ENCODE results near the gene NSD1. TPM values are rescaled to one million over a fixed set of nuclear protein-coding genes. Genes with fewer than 3 reads are reported as not detected.

The NSD1 gene
- total and polyA plus RNA-seq, 7 experiments from 2014 or later = 57.0 to 126 (median 114) TPM

GRCh38 chr5:177124486-177124991, 9.0 kb upstream of the NSD1 start:
- H3K36me3 Mint-ChIP-seq = no peaks in the 10 kb centered on the region
- H3K4me3 Mint-ChIP-seq = no peak overlapping the region
- H3K27me3 Mint-ChIP-seq = no peaks in the 10 kb centered on the region
- peaks cover 16 to 24% (median 20%) of the 10 kb centered on the region in 7 donors for H3K4me1 Mint-ChIP-seq
- POLR2A ChIA-PET = interaction anchor here (1.0 to 2.6 kb wide), 2 partner anchors 8 to 10 kb away, joined by 4 to 9 read pairs; partner anchors contain the start of gene NSD1
- no peaks in the 10 kb centered on the region for H3K27me3 ChIP-seq (ENCODE audit: control insufficient read depth in 2 of 2, insufficient read depth in 2 of 2, low read length in 2 of 2)
- peak overlapping the region in 5 of 9 donors; percentile 22 to 62 (median 48) for H3K27ac Mint-ChIP-seq
- DNase-seq (peak in 2 of 9 donors; percentile 11 to 25), ATAC-seq (peak; percentile 63)
- H3K27ac ChIP-seq (ENCODE audit: low read depth, low read length) = no peak overlapping the region
- CTCF ChIA-PET = interaction anchor here (0.7 kb wide), 1 partner anchor 36 kb away, joined by 3 read pairs; no protein-coding TSS in a partner anchor
- no peaks in the 10 kb centered on the region for H3K36me3 ChIP-seq (ENCODE audit: control insufficient read depth in 2 of 3, insufficient read depth in 3 of 3, low read length in 3 of 3)
- intact Hi-C loops (cut with micrococcal nuclease) = no loop called here
- H3K9me3 ChIP-seq (ENCODE audit: control insufficient read depth in 2 of 3, low read length in 3 of 3) = no peaks in the 10 kb centered on the region
- no peak overlapping the region for H3K4me3 ChIP-seq (ENCODE audit: low read length)
- H3K4me1 ChIP-seq (ENCODE audit: control insufficient read depth in 2 of 2, insufficient read depth in 2 of 2, low read length in 2 of 2) = peaks cover 11 to 16% of the 10 kb centered on the region in 2 donors
- H3K9me3 Mint-ChIP-seq = peaks cover 0 to 4% (median 0%) of the 10 kb centered on the region in 11 donors

GRCh38 chr5:177126771-177127170, 6.8 kb upstream of the NSD1 start:
- H3K4me1 ChIP-seq (ENCODE audit: control insufficient read depth in 2 of 2, insufficient read depth in 2 of 2, low read length in 2 of 2) = peaks cover 11 to 23% of the 10 kb centered on the region in 2 donors
- Mint-ChIP-seq H3K9me3 (peaks cover 0 to 4% (median 0%) of the 10 kb centered on the region in 11 donors), H3K27me3 (no peaks in the 10 kb centered on the region), H3K4me1 (peaks cover 23 to 45% (median 38%) of the 10 kb centered on the region in 7 donors), H3K27ac (peak overlapping the region in 1 of 9 donors; percentile 61), H3K4me3 (no peak overlapping the region), H3K36me3 (no peaks in the 10 kb centered on the region)
- H3K9me3 ChIP-seq (ENCODE audit: control insufficient read depth in 2 of 3, low read length in 3 of 3) = no peaks in the 10 kb centered on the region
- H3K27me3 ChIP-seq (ENCODE audit: control insufficient read depth in 2 of 2, insufficient read depth in 2 of 2, low read length in 2 of 2) = no peaks in the 10 kb centered on the region
- no peak overlapping the region for H3K27ac ChIP-seq (ENCODE audit: low read depth, low read length)
- DNase-seq (no peak), ATAC-seq (no peak)
- intact Hi-C loops (cut with micrococcal nuclease) = no loop called here
- H3K36me3 ChIP-seq (ENCODE audit: control insufficient read depth in 2 of 3, insufficient read depth in 3 of 3, low read length in 3 of 3) = no peaks in the 10 kb centered on the region
- no peak overlapping the region for H3K4me3 ChIP-seq (ENCODE audit: low read length)
- POLR2A ChIA-PET = interaction anchor here (0.6 kb wide), 1 partner anchor 122 kb away, joined by 4 read pairs; no protein-coding TSS in a partner anchor
- CTCF ChIA-PET = no interaction called here

GRCh38 chr5:177128551-177128981, 5.0 kb upstream of the NSD1 start:
- no peaks in the 10 kb centered on the region for H3K27me3 ChIP-seq (ENCODE audit: control insufficient read depth in 2 of 2, insufficient read depth in 2 of 2, low read length in 2 of 2)
- peaks cover 11 to 23% of the 10 kb centered on the region in 2 donors for H3K4me1 ChIP-seq (ENCODE audit: control insufficient read depth in 2 of 2, insufficient read depth in 2 of 2, low read length in 2 of 2)
- H3K4me1 Mint-ChIP-seq = peaks cover 23 to 45% (median 38%) of the 10 kb centered on the region in 7 donors
- peak overlapping the region; percentile 48 to 70 (median 63) for H3K4me3 Mint-ChIP-seq
- ChIA-PET POLR2A (interaction anchor here (0.6 to 1.3 kb wide), 2 partner anchors 9 to 464 kb away, joined by 3 to 5 read pairs; no protein-coding TSS in a partner anchor), CTCF (interaction anchor here (0.8 kb wide), 1 partner anchor 18 kb away, joined by 3 read pairs; no protein-coding TSS in a partner anchor)
- no peaks in the 10 kb centered on the region for H3K27me3 Mint-ChIP-seq
- H3K27ac Mint-ChIP-seq = peak overlapping the region in 8 of 9 donors; percentile 18 to 84 (median 67)
- H3K27ac ChIP-seq (ENCODE audit: low read depth, low read length) = no peak overlapping the region
- ATAC-seq (no peak), DNase-seq (peak in 2 of 9 donors; percentile 8 to 22)
- no peaks in the 10 kb centered on the region for H3K36me3 Mint-ChIP-seq
- H3K9me3 ChIP-seq (ENCODE audit: control insufficient read depth in 2 of 3, low read length in 3 of 3) = no peaks in the 10 kb centered on the region
- no peaks in the 10 kb centered on the region for H3K36me3 ChIP-seq (ENCODE audit: control insufficient read depth in 2 of 3, insufficient read depth in 3 of 3, low read length in 3 of 3)
- H3K9me3 Mint-ChIP-seq = no peaks in the 10 kb centered on the region
- intact Hi-C loops (cut with micrococcal nuclease) = no loop called here
- no peak overlapping the region for H3K4me3 ChIP-seq (ENCODE audit: low read length)

DNA sequence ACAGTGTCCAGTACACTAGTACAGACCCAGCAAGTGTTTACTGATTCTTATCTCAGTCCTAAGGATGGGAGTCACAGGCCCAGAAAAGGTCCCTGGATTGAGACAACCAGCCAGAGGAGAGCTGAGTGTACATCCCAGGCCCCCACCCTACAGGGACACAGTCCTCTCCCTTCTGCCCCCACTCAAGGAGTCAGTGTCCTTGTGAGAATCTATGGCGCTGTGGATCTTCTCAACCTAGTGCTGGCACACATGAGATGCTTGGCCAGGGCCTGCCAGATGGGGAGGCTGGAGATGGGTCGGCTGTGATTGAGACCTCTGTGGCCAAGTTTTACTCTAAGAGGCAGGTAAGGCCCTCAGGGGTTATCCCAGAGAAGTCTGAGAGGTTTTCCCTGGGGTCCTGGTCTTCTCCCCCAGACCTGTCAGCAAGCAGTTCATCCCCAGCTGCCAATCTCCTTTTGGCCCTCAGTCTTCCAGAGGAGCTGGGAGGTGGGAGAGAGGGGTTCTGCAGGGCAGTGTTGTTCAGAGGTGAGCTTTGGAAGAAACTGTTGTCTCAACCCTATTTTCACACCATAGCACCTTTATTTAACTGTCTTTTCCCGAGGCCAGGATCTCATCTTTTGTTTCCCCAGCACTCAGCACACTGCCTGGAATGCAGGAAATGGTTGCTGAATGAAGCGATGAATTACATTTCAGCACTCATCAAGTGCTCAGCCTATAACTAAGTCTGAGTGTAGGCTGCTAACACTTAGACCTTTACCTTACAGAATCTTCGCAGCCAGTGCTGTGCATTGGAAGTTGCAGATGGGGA, 3.2 kb upstream of the NSD1 start:
- Mint-ChIP-seq H3K4me1 (peaks cover 27 to 49% (median 46%) of the 10 kb centered on the region in 7 donors), H3K27ac (peak overlapping the region in 8 of 9 donors; percentile 65 to 90 (median 78)), H3K4me3 (peak overlapping the region in 5 of 10 donors; percentile 17 to 76 (median 38)), H3K9me3 (no peaks in the 10 kb centered on the region), H3K27me3 (no peaks in the 10 kb centered on the region), H3K36me3 (peaks cover 2 to 7% (median 3%) of the 10 kb centered on the region in 5 donors)
- no peak for ATAC-seq
- H3K4me1 ChIP-seq (ENCODE audit: control insufficient read depth in 2 of 2, insufficient read depth in 2 of 2, low read length in 2 of 2) = peaks cover 20 to 32% of the 10 kb centered on the region in 2 donors
- peaks cover 0 to 2% (median 0%) of the 10 kb centered on the region in 3 experiments for H3K36me3 ChIP-seq (ENCODE audit: control insufficient read depth in 2 of 3, insufficient read depth in 3 of 3, low read length in 3 of 3)
- no peaks in the 10 kb centered on the region for H3K9me3 ChIP-seq (ENCODE audit: control insufficient read depth in 2 of 3, low read length in 3 of 3)
- no peaks in the 10 kb centered on the region for H3K27me3 ChIP-seq (ENCODE audit: control insufficient read depth in 2 of 2, insufficient read depth in 2 of 2, low read length in 2 of 2)
- H3K4me3 ChIP-seq (ENCODE audit: low read length) = no peak overlapping the region
- H3K27ac ChIP-seq (ENCODE audit: low read depth, low read length) = no peak overlapping the region
- ChIA-PET POLR2A (interaction anchor here (0.5 to 1.7 kb wide), 2 partner anchors 16 to 1402 kb away, joined by 3 read pairs; no protein-coding TSS in a partner anchor), CTCF (interaction anchor here (0.8 to 1.5 kb wide), 2 partner anchors 13 to 18 kb away, joined by 3 to 4 read pairs; no protein-coding TSS in a partner anchor)
- intact Hi-C loops (cut with micrococcal nuclease) = loop anchor here (5.0 kb wide), 6 partner anchors 172 to 1497 kb away; partner anchors contain the start of genes CLK4 (in 1 of the 2), LMAN2 (in 1 of the 2), PDLIM7 (in 1 of the 2) and PRELID1 (in 1 of the 2)
- no peak for DNase-seq

DNA sequence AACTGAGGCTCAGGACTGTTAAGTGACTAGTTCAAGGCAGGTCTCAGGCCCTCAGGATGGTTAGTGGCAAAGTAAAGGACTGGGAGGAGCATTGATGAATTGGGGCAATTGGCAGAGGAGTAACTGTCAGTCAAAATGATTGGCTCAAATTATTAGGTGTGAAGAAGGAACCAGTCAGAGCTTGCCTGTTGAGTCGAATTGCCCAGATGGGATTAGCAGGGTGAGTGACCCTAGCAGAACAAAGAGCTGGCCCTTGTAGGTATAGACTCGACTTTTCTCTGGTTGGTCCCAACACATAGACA, 2.6 kb upstream of the NSD1 start:
- no peak for ATAC-seq
- H3K36me3 ChIP-seq (ENCODE audit: control insufficient read depth in 2 of 3, insufficient read depth in 3 of 3, low read length in 3 of 3) = peaks cover 0 to 6% (median 0%) of the 10 kb centered on the region in 3 experiments
- intact Hi-C loops (cut with micrococcal nuclease) = loop anchor here (5.0 kb wide), 6 partner anchors 171 to 1496 kb away; partner anchors contain the start of genes CLK4 (in 1 of the 2), LMAN2 (in 1 of the 2), PDLIM7 (in 1 of the 2) and PRELID1 (in 1 of the 2)
- no peak for DNase-seq
- Mint-ChIP-seq H3K27me3 (no peaks in the 10 kb centered on the region), H3K9me3 (no peaks in the 10 kb centered on the region), H3K27ac (peak overlapping the region in 8 of 9 donors; percentile 65 to 90 (median 78)), H3K4me1 (peaks cover 31 to 54% (median 52%) of the 10 kb centered on the region in 7 donors), H3K36me3 (peaks cover 6 to 10% (median 6%) of the 10 kb centered on the region in 5 donors), H3K4me3 (peak overlapping the region in 5 of 10 donors; percentile 17 to 76 (median 38))
- no peak overlapping the region for H3K4me3 ChIP-seq (ENCODE audit: low read length)
- ChIA-PET CTCF (interaction anchor here (0.8 kb wide), 1 partner anchor 18 kb away, joined by 4 read pairs; no protein-coding TSS in a partner anchor), POLR2A (interaction anchor here (0.5 to 0.7 kb wide), 3 partner anchors 18 to 1403 kb away, joined by 3 read pairs; no protein-coding TSS in a partner anchor)
- peaks cover 25 to 37% of the 10 kb centered on the region in 2 donors for H3K4me1 ChIP-seq (ENCODE audit: control insufficient read depth in 2 of 2, insufficient read depth in 2 of 2, low read length in 2 of 2)
- no peaks in the 10 kb centered on the region for H3K9me3 ChIP-seq (ENCODE audit: control insufficient read depth in 2 of 3, low read length in 3 of 3)
- H3K27me3 ChIP-seq (ENCODE audit: control insufficient read depth in 2 of 2, insufficient read depth in 2 of 2, low read length in 2 of 2) = no peaks in the 10 kb centered on the region
- no peak overlapping the region for H3K27ac ChIP-seq (ENCODE audit: low read depth, low read length)

All from naive thymus-derived CD4-positive, alpha-beta T cell (primary cell).